CMK (cell line): ENCODE measurements around the gene ZMYND19.
"Not testable (repeated sequence)": the region's sequence is repeated elsewhere in the genome, so short reads cannot be mapped to it uniquely, and the experiment has no call there.

ENCODE experiments used
- DNase-seq: peaks from one replicate; pipeline ENCODE4 v3.0.0-alpha.2; 2010; ENCODE audit warnings: low read depth

ZMYND19 gene

GRCh38 chr9:137556069-137556838 lies 34.1 kb downstream of the ZMYND19 start:
- DNase-seq: no peak

- DNase-seq: no peak
These were observed 35.1 kb downstream of the ZMYND19 start for GRCh38 chr9:137555179-137555578.

GRCh38 chr9:137554349-137554748 lies 36.0 kb downstream of the ZMYND19 start:
- no peak for DNase-seq

- not testable (repeated sequence) for DNase-seq
These were observed 36.7 kb downstream of the ZMYND19 start for GRCh38 chr9:137553654-137554053.

GRCh38 chr9:137552022-137552768 lies 38.1 kb downstream of the ZMYND19 start:
- DNase-seq: peak; percentile 21

GRCh38 chr9:137551264-137552021 lies 38.9 kb downstream of the ZMYND19 start, which contains the start of gene MRPL41:
TSS of gene MRPL41 (plus strand) at chr9:137551879. CDS start at chr9:137552082, 203 bp downstream.
- peak; percentile 75 for DNase-seq

GRCh38 chr9:137550958-137551263 lies 39.4 kb downstream of the ZMYND19 start:
- not testable (repeated sequence) for DNase-seq

GRCh38 chr9:137550231-137550621 lies 40.1 kb downstream of the ZMYND19 start, which contains the start of gene PNPLA7:
TSS of gene PNPLA7 (minus strand) at chr9:137550402. CDS start at chr9:137550197, 205 bp downstream.
- DNase-seq: peak; percentile 53

GRCh38 chr9:137547687-137548543 lies 42.4 kb downstream of the ZMYND19 start:
- no peak for DNase-seq

- DNase-seq: no peak
These were observed 45.2 kb downstream of the ZMYND19 start for GRCh38 chr9:137545123-137545522.

GRCh38 chr9:137544176-137544760 lies 46.0 kb downstream of the ZMYND19 start:
- no peak for DNase-seq

- DNase-seq: no peak
These were observed 46.9 kb downstream of the ZMYND19 start for GRCh38 chr9:137543237-137543963.

- DNase-seq: no peak
These were observed 47.8 kb downstream of the ZMYND19 start for GRCh38 chr9:137542486-137542885.

- DNase-seq: no peak
These were observed 49.8 kb downstream of the ZMYND19 start for GRCh38 chr9:137540536-137540935.

- no peak for DNase-seq
These were observed 52.3 kb downstream of the ZMYND19 start for GRCh38 chr9:137538058-137538457.

GRCh38 chr9:137536594-137537131 lies 53.6 kb downstream of the ZMYND19 start:
- DNase-seq: peak; percentile 96

- no peak for DNase-seq
These were observed 55.2 kb downstream of the ZMYND19 start for GRCh38 chr9:137535120-137535428.

GRCh38 chr9:137534256-137535119 lies 55.8 kb downstream of the ZMYND19 start:
- no peak for DNase-seq

GRCh38 chr9:137532891-137533468 lies 57.3 kb downstream of the ZMYND19 start:
- DNase-seq: not testable (repeated sequence)
